Large intestine (tissue), 3 donors: ENCODE results near the gene PACS2. TPM values are rescaled to one million over a fixed set of nuclear protein-coding genes. Genes with fewer than 3 reads are reported as not detected.

ENCODE experiments used
- DNase-seq, 2 donors: peaks; one replicate each; pipeline versions ENCODE4 v3.0.0 to v3.0.0-alpha.2; 2013
- H3K27ac ChIP-seq: one replicate; pipeline ENCODE4 v1.5.1; 2013; ENCODE audit warnings: low read length
- H3K27me3 ChIP-seq: 2 replicates; pipeline ENCODE4 v1.6.1; 2013; ENCODE audit warnings: low read length; ENCODE audit not compliant: control insufficient read depth, insufficient read depth
- H3K36me3 ChIP-seq: 2 replicates; pipeline ENCODE4 v1.6.1; 2013; ENCODE audit warnings: low read length; ENCODE audit not compliant: control insufficient read depth, insufficient read depth
- H3K4me1 ChIP-seq: one replicate; pipeline ENCODE4 v1.6.1; 2013; ENCODE audit warnings: low read length; ENCODE audit not compliant: control insufficient read depth, insufficient read depth
- H3K4me3 ChIP-seq: one replicate; pipeline ENCODE4 v1.5.1; 2013; ENCODE audit warnings: low read length
- H3K9me3 ChIP-seq: one replicate; pipeline ENCODE4 v1.6.1; 2013; ENCODE audit warnings: mild to moderate bottlenecking, low read depth, low read length, moderate library complexity; ENCODE audit not compliant: control insufficient read depth
- WGBS: methylation state at CpG from one replicate; pipeline ENCODE4 v1.1.5; 2013; ENCODE audit warnings: low lambda C conversion rate; ENCODE audit not compliant: insufficient coverage; 5-methylcytosine and 5-hydroxymethylcytosine counted together
- polyA plus RNA-seq: library from polyadenylated mRNA; unstranded; fragments of 120-200 nt; gene quantifications from one replicate; pipeline ENCODE4 v1.2.1, GENCODE V29; 2013

Gene PACS2
- polyA plus RNA-seq, 1 donor = 54.6 TPM

- H3K27me3 ChIP-seq = no peaks in the 10 kb centered on the region
- no CpG with 5 or more reads among the region's 12 CpGs for WGBS
- peaks cover 7% of the 10 kb centered on the region for H3K4me1 ChIP-seq
- DNase-seq = no peak
- H3K9me3 ChIP-seq = no peaks in the 10 kb centered on the region
- no peak overlapping the region for H3K4me3 ChIP-seq
- no peak overlapping the region for H3K27ac ChIP-seq
- H3K36me3 ChIP-seq = peaks cover 23% of the 10 kb centered on the region
Measured at GRCh38 chr14:105424861-105425260, 110.3 kb downstream of the PACS2 start.

- peaks cover 7% of the 10 kb centered on the region for H3K4me1 ChIP-seq
- peaks cover 26% of the 10 kb centered on the region for H3K36me3 ChIP-seq
- H3K4me3 ChIP-seq = no peak overlapping the region
- no peaks in the 10 kb centered on the region for H3K27me3 ChIP-seq
- DNase-seq = no peak
- WGBS = no CpG with 5 or more reads among the region's 23 CpGs
- no peak overlapping the region for H3K27ac ChIP-seq
- no peaks in the 10 kb centered on the region for H3K9me3 ChIP-seq
Measured at GRCh38 chr14:105425823-105426247, 111.3 kb downstream of the PACS2 start.

- no peaks in the 10 kb centered on the region for H3K27me3 ChIP-seq
- WGBS = no CpG with 5 or more reads among the region's 21 CpGs
- no peak overlapping the region for H3K27ac ChIP-seq
- no peak for DNase-seq
- H3K4me1 ChIP-seq = peaks cover under 1% of the 10 kb centered on the region
- H3K9me3 ChIP-seq = no peaks in the 10 kb centered on the region
- peaks cover 26% of the 10 kb centered on the region for H3K36me3 ChIP-seq
- H3K4me3 ChIP-seq = no peak overlapping the region
Measured at GRCh38 chr14:105426416-105427130, 112.0 kb downstream of the PACS2 start.

GRCh38 chr14:105427412-105427811, 112.9 kb downstream of the PACS2 start:
- H3K4me3 ChIP-seq = no peak overlapping the region
- WGBS = no CpG with 5 or more reads among the region's 10 CpGs
- H3K4me1 ChIP-seq = no peaks in the 10 kb centered on the region
- H3K27me3 ChIP-seq = no peaks in the 10 kb centered on the region
- H3K27ac ChIP-seq = no peak overlapping the region
- DNase-seq = no peak
- peaks cover 26% of the 10 kb centered on the region for H3K36me3 ChIP-seq
- no peaks in the 10 kb centered on the region for H3K9me3 ChIP-seq

- no CpG with 5 or more reads among the region's 9 CpGs for WGBS
- H3K27me3 ChIP-seq = no peaks in the 10 kb centered on the region
- no peaks in the 10 kb centered on the region for H3K9me3 ChIP-seq
- DNase-seq = no peak
- peaks cover 24% of the 10 kb centered on the region for H3K36me3 ChIP-seq
- H3K4me1 ChIP-seq = no peaks in the 10 kb centered on the region
- H3K27ac ChIP-seq = no peak overlapping the region
- no peak overlapping the region for H3K4me3 ChIP-seq
Measured at GRCh38 chr14:105427936-105428485, 113.5 kb downstream of the PACS2 start.

GRCh38 chr14:105430042-105430441, 115.5 kb downstream of the PACS2 start:
- H3K36me3 ChIP-seq = peaks cover 19% of the 10 kb centered on the region
- H3K27ac ChIP-seq = no peak overlapping the region
- no peak for DNase-seq
- no peaks in the 10 kb centered on the region for H3K9me3 ChIP-seq
- H3K4me1 ChIP-seq = no peaks in the 10 kb centered on the region
- WGBS = 92% methylated on average over 2 of the region's 6 CpGs
- H3K4me3 ChIP-seq = no peak overlapping the region
- H3K27me3 ChIP-seq = no peaks in the 10 kb centered on the region

GRCh38 chr14:105430565-105430964, 116.0 kb downstream of the PACS2 start:
- Histone ChIP-seq H3K9me3 (no peaks in the 10 kb centered on the region), H3K4me3 (no peak overlapping the region), H3K27me3 (no peaks in the 10 kb centered on the region), H3K36me3 (peaks cover 14% of the 10 kb centered on the region), H3K4me1 (no peaks in the 10 kb centered on the region), H3K27ac (no peak overlapping the region)
- 100% methylated on average over 2 of the region's 9 CpGs for WGBS
- no peak for DNase-seq

- Histone ChIP-seq H3K4me3 (no peak overlapping the region), H3K36me3 (peaks cover 13% of the 10 kb centered on the region), H3K4me1 (no peaks in the 10 kb centered on the region), H3K27ac (no peak overlapping the region), H3K27me3 (no peaks in the 10 kb centered on the region), H3K9me3 (no peaks in the 10 kb centered on the region)
- DNase-seq = no peak
- no CpG with 5 or more reads among the region's 1 CpG for WGBS
Measured at GRCh38 chr14:105431256-105431655, 116.7 kb downstream of the PACS2 start.

GRCh38 chr14:105432657-105433056, 118.1 kb downstream of the PACS2 start:
- no peak for DNase-seq
- peaks cover 2% of the 10 kb centered on the region for H3K4me1 ChIP-seq
- no peaks in the 10 kb centered on the region for H3K27me3 ChIP-seq
- H3K9me3 ChIP-seq = peaks cover 2% of the 10 kb centered on the region
- no peak overlapping the region for H3K4me3 ChIP-seq
- no peak overlapping the region for H3K27ac ChIP-seq
- 100% methylated on average over 2 of the region's 12 CpGs for WGBS
- peaks cover 7% of the 10 kb centered on the region for H3K36me3 ChIP-seq

GRCh38 chr14:105433161-105433605, 118.6 kb downstream of the PACS2 start:
- Histone ChIP-seq H3K27me3 (no peaks in the 10 kb centered on the region), H3K27ac (no peak overlapping the region), H3K4me1 (peaks cover 2% of the 10 kb centered on the region), H3K9me3 (peaks cover 2% of the 10 kb centered on the region), H3K36me3 (peaks cover 7% of the 10 kb centered on the region), H3K4me3 (no peak overlapping the region)
- no peak for DNase-seq
- no CpG with 5 or more reads among the region's 17 CpGs for WGBS

- no peak for DNase-seq
- peaks cover 2% of the 10 kb centered on the region for H3K9me3 ChIP-seq
- no peaks in the 10 kb centered on the region for H3K27me3 ChIP-seq
- no peak overlapping the region for H3K4me3 ChIP-seq
- H3K36me3 ChIP-seq = peaks cover 26% of the 10 kb centered on the region
- peaks cover 2% of the 10 kb centered on the region for H3K4me1 ChIP-seq
- WGBS = 82% methylated on average over 7 of the region's 12 CpGs
- no peak overlapping the region for H3K27ac ChIP-seq
Measured at GRCh38 chr14:105436402-105436801, 121.9 kb downstream of the PACS2 start.
